ENCODE measurements around the gene CDH22. TPM values are rescaled to one million over a fixed set of nuclear protein-coding genes. Genes with fewer than 3 reads are reported as not detected.

CDH22 gene
- total and polyA plus RNA-seq, 10 of the 15 experiments (the other 5 are each of a cell fraction or from before 2014, with no cell fraction given) = not detected

GRCh38 chr20:46336735-46337134, 28.4 kb upstream of the CDH22 start (continued):
- no peak for TF ChIP-seq CEBPZ (IDR thresholded peaks at IDR 0.05; ENCODE audit: low read depth, low read length)
- TF ChIP-seq TCF7 (IDR thresholded peaks at IDR 0.05; ENCODE audit: borderline replicate concordance) = no peak
- TF ChIP-seq CHD4 (IDR thresholded peaks at IDR 0.05) = no peak
- no peak for TF ChIP-seq RCOR1 (conservative IDR thresholded peaks at IDR 0.05; ENCODE audit: low read depth, low read length)
- TF ChIP-seq KAT2A (conservative IDR thresholded peaks at IDR 0.05; ENCODE audit: control insufficient read depth, low read depth, low read length) = no peak
- no peak for TF ChIP-seq MTA3 (IDR thresholded peaks at IDR 0.05; ENCODE audit: borderline replicate concordance, low read length)
- TF ChIP-seq SREBF2 (IDR thresholded peaks at IDR 0.05; ENCODE audit: low read length) = no peak

GRCh38 chr20:46334303-46334904, 26.1 kb upstream of the CDH22 start:
- H3K9me3 ChIP-seq (replicated peaks; ENCODE audit: control insufficient read depth, insufficient read depth, low read length) = no peaks in the 10 kb centered on the region
- no peak overlapping the region for H2AFZ ChIP-seq (ENCODE audit: control insufficient read depth, low read depth, low read length)
- H3K4me3 ChIP-seq = no peak overlapping the region
- 32% methylated on average over 9 of the region's 9 CpGs for WGBS (ENCODE audit: insufficient coverage, insufficient replicate concordance, low lambda C conversion rate, missing lambda C conversion rate)
- no peaks in the 10 kb centered on the region for H3K79me2 ChIP-seq (ENCODE audit: control insufficient read depth, insufficient read depth, low read length)
- BruUV-seq (replicated peaks) = no TSS peak
- ChIA-PET POLR2A (no interaction called here), RAD21 (ENCODE audit: unreplicated experiment) (no interaction called here), CTCF (interaction anchor here (1.5 kb wide), 1 partner anchor 28 kb away, joined by 5 read pairs; no protein-coding TSS in a partner anchor), SMC1A (ENCODE audit: uncharacterized antibody, unreplicated experiment) (interaction anchor here (1.1 to 1.5 kb wide), 3 partner anchors 9 to 73 kb away, joined by 3 read pairs; no protein-coding TSS in a partner anchor)
- H3K27me3 ChIP-seq (replicated peaks in 1 of 2; ENCODE audit: control insufficient read depth in 2 of 2, insufficient read depth in 2 of 2, low read length in 1 of 2) = peaks cover 4 to 6% of the 10 kb centered on the region in 2 experiments; a peak in 3 of 4 replicates
- no peaks in the 10 kb centered on the region for H3K4me1 ChIP-seq (ENCODE audit: control insufficient read depth, insufficient read depth, low read length)
- no peak for FAIRE-seq
- no peaks in the 10 kb centered on the region for H4K20me1 ChIP-seq (ENCODE audit: control insufficient read depth, insufficient read depth)
- in situ Hi-C loops (cut with MboI) (no loop called here), intact Hi-C loops (cut with micrococcal nuclease; ENCODE audit: unreplicated experiment) (no loop called here)
- no peak overlapping the region for H3K27ac ChIP-seq (ENCODE audit: control insufficient read depth, insufficient read depth)
- DNase-seq (ENCODE audit: low read depth, low spot score) = no peak
- no peak overlapping the region for H3K9ac ChIP-seq (ENCODE audit: control insufficient read depth, insufficient read depth, low read length)
- no peak overlapping the region for H3K4me2 ChIP-seq (ENCODE audit: control insufficient read depth, insufficient read depth)
- no peaks in the 10 kb centered on the region for H3K36me3 ChIP-seq (ENCODE audit: control insufficient read depth in 2 of 2, insufficient read depth in 2 of 2, low read length in 1 of 2)
- no peak for ATAC-seq
- TF ChIP-seq CBX5 (IDR thresholded peaks at IDR 0.05; ENCODE audit: low read depth) (no peak), STAT3 (IDR thresholded peaks at IDR 0.05; ENCODE audit: low read depth, low read length) (no peak), TCF7 (IDR thresholded peaks at IDR 0.05; ENCODE audit: borderline replicate concordance) (no peak), PRDM15 (CRISPR knock-in tag; IDR thresholded peaks at IDR 0.05) (no peak), POLR2A (IDR thresholded peaks at IDR 0.05; ENCODE audit: low read depth, low read length) (no peak), MTA2 (IDR thresholded peaks at IDR 0.05; ENCODE audit: low read depth) (no peak), ATF7 (IDR thresholded peaks at IDR 0.05; ENCODE audit: low read depth) (no peak), SREBF1 (IDR thresholded peaks at IDR 0.05; ENCODE audit: low read length) (no peak)

Data from GM12878 (cell line).